H9 (cell line): Measurements from ENCODE around the gene RNU1-1. TPM values are rescaled to one million over a fixed set of nuclear protein-coding genes. Genes with fewer than 3 reads are reported as not detected.
"Not testable (repeated sequence)": the region's sequence is repeated elsewhere in the genome, so short reads cannot be mapped to it uniquely, and the experiment has no call there.

ENCODE experiments used
- DNase-seq: peaks from one replicate; pipeline ENCODE4 v3.0.0-alpha.2; 2017
- H2AFZ ChIP-seq: one replicate; pipeline ENCODE4 v1.6.1; 2013; ENCODE audit warnings: mild to moderate bottlenecking, low read length, control low read depth, moderate library complexity
- H2AK5ac ChIP-seq: 2 replicates; pipeline ENCODE4 v1.6.1; 2013; ENCODE audit warnings: low read length, control low read depth, mixed read lengths; ENCODE audit not compliant: insufficient read length
- H2BK120ac ChIP-seq: one replicate; pipeline ENCODE4 v1.6.1; 2013; ENCODE audit warnings: low read depth, mild to moderate bottlenecking, low read length, control low read depth, inconsistent platforms; ENCODE audit not compliant: poor library complexity, severe bottlenecking
- H2BK12ac ChIP-seq: 2 replicates; pipeline ENCODE4 v1.6.1; 2013; ENCODE audit warnings: low read length, control low read depth, mixed read lengths, low read depth; ENCODE audit not compliant: insufficient read length
- H2BK15ac ChIP-seq: 2 replicates; pipeline ENCODE4 v1.6.1; 2013; ENCODE audit warnings: low read depth, low read length, control low read depth
- H2BK20ac ChIP-seq: one replicate; pipeline ENCODE4 v1.6.1; 2013; ENCODE audit warnings: low read depth, mild to moderate bottlenecking, low read length, control low read depth, inconsistent platforms; ENCODE audit not compliant: poor library complexity, severe bottlenecking
- H2BK5ac ChIP-seq: 2 replicates; pipeline ENCODE4 v1.6.1; 2013; ENCODE audit warnings: low read length, control low read depth, mixed read lengths; ENCODE audit not compliant: insufficient read length
- H3K14ac ChIP-seq: 2 replicates; pipeline ENCODE4 v1.6.1; 2013; ENCODE audit warnings: low read length, control low read depth; ENCODE audit not compliant: insufficient read depth
- H3K18ac ChIP-seq: 2 replicates; pipeline ENCODE4 v1.6.1; 2013; ENCODE audit warnings: low read depth, mild to moderate bottlenecking, mixed read lengths, low read length, control low read depth; ENCODE audit not compliant: insufficient read length
- H3K23ac ChIP-seq: 2 replicates; pipeline ENCODE4 v1.6.1; 2013; ENCODE audit warnings: low read length, control low read depth, mixed read lengths, low read depth; ENCODE audit not compliant: insufficient read length
- H3K23me2 ChIP-seq: 2 replicates; pipeline ENCODE4 v1.6.1; 2013; ENCODE audit warnings: low read depth, mild to moderate bottlenecking, mixed read lengths, low read length, control low read depth; ENCODE audit not compliant: insufficient read length, poor library complexity, severe bottlenecking
- H3K27ac ChIP-seq: 2 replicates; pipeline ENCODE4 v1.5.1; 2013; ENCODE audit warnings: low read length, control low read depth, mixed read lengths, low read depth; ENCODE audit not compliant: insufficient read length
- H3K27me3 ChIP-seq: 2 replicates; pipeline ENCODE4 v1.6.1; 2013; ENCODE audit warnings: low read length, control low read depth, inconsistent platforms; ENCODE audit not compliant: insufficient read depth
- H3K4ac ChIP-seq: 2 replicates; pipeline ENCODE4 v1.6.1; 2013; ENCODE audit warnings: low read depth, mild to moderate bottlenecking, control low read depth, inconsistent platforms, low read length, moderate library complexity
- H3K4me1 ChIP-seq: 2 replicates; pipeline ENCODE4 v1.6.1; 2013; ENCODE audit warnings: low read length, control low read depth, inconsistent platforms; ENCODE audit not compliant: insufficient read depth
- H3K4me2 ChIP-seq: 2 replicates; pipeline ENCODE4 v1.6.1; 2013; ENCODE audit warnings: low read length, control low read depth, mixed read lengths; ENCODE audit not compliant: insufficient read length, insufficient read depth
- H3K56ac ChIP-seq: 2 replicates; pipeline ENCODE4 v1.6.1; 2013; ENCODE audit warnings: low read depth, mild to moderate bottlenecking, mixed read lengths, low read length, control low read depth; ENCODE audit not compliant: insufficient read length
- H3K79me1 ChIP-seq: 2 replicates; pipeline ENCODE4 v1.6.1; 2013; ENCODE audit warnings: low read depth, mild to moderate bottlenecking, moderate library complexity, low read length, control low read depth, inconsistent platforms; ENCODE audit not compliant: insufficient read depth, poor library complexity, severe bottlenecking
- H3K79me2 ChIP-seq: 2 replicates; pipeline ENCODE4 v1.6.1; 2013; ENCODE audit warnings: low read length, control low read depth, inconsistent platforms; ENCODE audit not compliant: insufficient read depth
- H3K9ac ChIP-seq: 2 replicates; pipeline ENCODE4 v1.6.1; 2013; ENCODE audit warnings: low read length, control low read depth, mixed read lengths; ENCODE audit not compliant: insufficient read length; ENCODE audit errors: extremely low read depth
- H3K9me3 ChIP-seq: one replicate; pipeline ENCODE4 v1.6.1; 2013; ENCODE audit warnings: low read depth, low read length, inconsistent platforms; ENCODE audit not compliant: control insufficient read depth
- H3T11ph ChIP-seq: one replicate; pipeline ENCODE4 v1.6.1; 2013; ENCODE audit warnings: mild to moderate bottlenecking, low read length, control low read depth, inconsistent platforms
- H4K20me1 ChIP-seq: one replicate; pipeline ENCODE4 v1.6.1; 2013; ENCODE audit not compliant: control insufficient read depth, insufficient read length, insufficient read depth
- H4K5ac ChIP-seq: 2 replicates; pipeline ENCODE4 v1.6.1; 2013; ENCODE audit warnings: low read depth, mild to moderate bottlenecking, mixed read lengths, low read length, control low read depth; ENCODE audit not compliant: insufficient read length
- H4K8ac ChIP-seq: replicated peaks from 2 replicates; pipeline ENCODE4 v1.6.1; 2013; ENCODE audit warnings: low read length, control low read depth, mixed read lengths, low read depth; ENCODE audit not compliant: insufficient read length
- H4K91ac ChIP-seq: 2 replicates; pipeline ENCODE4 v1.6.1; 2013; ENCODE audit warnings: low read depth, mild to moderate bottlenecking, moderate library complexity, mixed read lengths, low read length, control low read depth; ENCODE audit not compliant: insufficient read length
- H3K27ac Mint-ChIP-seq, 3 experiments: 2 replicates in 2 of 3; 3 replicates in 1 of 3; pipeline ENCODE4 v1.8.0; 2020 to 2021; ENCODE audit warnings: mixed read lengths in 3 of 3, mild to moderate bottlenecking in 1 of 3, moderate library complexity in 1 of 3
- H3K27me3 Mint-ChIP-seq: 2 replicates; pipeline ENCODE4 v1.8.0; 2021; ENCODE audit warnings: low read depth, mild to moderate bottlenecking, moderate library complexity, mixed read lengths
- H3K36me3 Mint-ChIP-seq, 3 experiments: 2 replicates in 2 of 3; 3 replicates in 1 of 3; pipeline ENCODE4 v1.8.0; 2020 to 2021; ENCODE audit warnings: low read depth in 3 of 3, mixed read lengths in 3 of 3; ENCODE audit not compliant: insufficient read depth in 1 of 3
- H3K4me1 Mint-ChIP-seq, 2 experiments: 2 replicates each; pipeline ENCODE4 v1.8.0; 2020; ENCODE audit warnings: mixed read lengths in 2 of 2
- H3K4me3 Mint-ChIP-seq, 2 experiments: 2 replicates in 1 of 2; 3 replicates in 1 of 2; pipeline ENCODE4 v1.8.0; 2020 to 2021; ENCODE audit warnings: mild to moderate bottlenecking in 2 of 2, mixed read lengths in 2 of 2, moderate library complexity in 1 of 2
- H3K9me3 Mint-ChIP-seq, 2 experiments: 2 replicates in 1 of 2; 3 replicates in 1 of 2; pipeline ENCODE4 v1.8.0; 2020; ENCODE audit warnings: mild to moderate bottlenecking in 2 of 2, mixed read lengths in 2 of 2, moderate library complexity in 1 of 2
- WGBS: extraction: QIAGEN DNeasy Blood & Tissue Kit; methylation state at CpG from one replicate; pipeline ENCODE4 v1.1.7; 2013; ENCODE audit warnings: missing lambda C conversion rate, low lambda C conversion rate, mixed read lengths; ENCODE audit not compliant: insufficient read length; ENCODE audit errors: extremely low coverage; 5-methylcytosine and 5-hydroxymethylcytosine counted together
- total RNA-seq: library from RNA; stranded (reverse); gene quantifications from 2 replicates; pipeline ENCODE4 v1.2.1, GENCODE V29; 2021
- TF ChIP-seq, protein P1 (sequence below): fragments of 200-600 bp; sonication (generic); conservative IDR thresholded peaks from 3 replicates; pipeline ENCODE4 v1.8.0; 2021; ENCODE audit warnings: antibody characterized with exemption, mild to moderate bottlenecking

The RNU1-1 gene
- total RNA-seq, 1 experiment from 2014 or later, result 2,051 TPM

DNA sequence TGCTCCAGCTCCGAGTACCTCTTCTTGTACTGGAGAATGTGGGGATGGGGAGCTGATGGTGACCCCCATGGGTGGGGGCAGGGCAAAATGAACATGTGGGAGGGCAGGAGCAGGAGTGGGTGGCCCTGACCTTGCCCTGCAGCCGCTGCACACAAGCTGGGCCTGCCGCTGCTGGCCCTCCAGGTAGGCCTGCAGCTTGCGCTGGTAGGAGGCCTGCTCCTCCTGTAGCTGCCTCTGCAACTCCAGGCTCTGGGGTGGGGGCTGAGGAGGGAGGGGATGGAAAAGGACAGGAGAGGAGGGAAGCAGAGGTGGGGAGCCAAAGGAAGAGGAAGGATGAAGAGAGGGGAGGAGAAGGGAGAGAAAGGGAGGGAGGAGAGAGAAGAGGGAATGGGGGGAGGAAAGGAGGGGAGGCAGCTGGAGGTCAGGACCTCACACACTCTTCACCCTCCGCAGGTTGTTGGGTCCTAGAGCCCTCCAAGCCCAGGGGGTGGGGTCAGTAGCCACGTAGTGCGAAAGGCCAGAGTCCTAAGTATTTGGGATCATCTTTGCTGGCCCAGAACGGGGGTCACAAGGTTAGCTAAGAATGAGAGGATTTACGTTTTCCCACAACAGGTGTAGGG, 22.9 kb downstream of the RNU1-1 start:
- H2AFZ ChIP-seq, result no peak overlapping the region
- no peaks in the 10 kb centered on the region for H3K27me3 ChIP-seq
- H2AK5ac ChIP-seq, result no peak overlapping the region
- H3K36me3 Mint-ChIP-seq, result peaks cover 0 to 10% (median 10%) of the 10 kb centered on the region in 3 experiments; a peak in 6 of 7 replicates
- H2BK15ac ChIP-seq, result no peak overlapping the region
- H4K91ac ChIP-seq, result no peak overlapping the region
- H4K8ac ChIP-seq, result no peak overlapping the region
- H3K23me2 ChIP-seq, result no peaks in the 10 kb centered on the region
- no peak overlapping the region for H3T11ph ChIP-seq
- H3K4me3 Mint-ChIP-seq, result peak overlapping the region in 1 of 2 experiments; percentile 50; a peak in 1 of 5 replicates
- H3K4me1 Mint-ChIP-seq, result peaks cover 12 to 25% of the 10 kb centered on the region in 2 experiments
- no peak overlapping the region for H2BK120ac ChIP-seq
- no peak overlapping the region for H3K4me2 ChIP-seq
- H3K9ac ChIP-seq, result no peak overlapping the region
- H2BK20ac ChIP-seq, result no peak overlapping the region
- H3K79me1 ChIP-seq, result peaks cover 2% of the 10 kb centered on the region
- H3K9me3 ChIP-seq, result no peaks in the 10 kb centered on the region
- H3K18ac ChIP-seq, result no peak overlapping the region
- no peaks in the 10 kb centered on the region for H3K9me3 Mint-ChIP-seq
- H3K4ac ChIP-seq, result no peak overlapping the region
- H3K23ac ChIP-seq, result no peak overlapping the region
- peaks cover 2% of the 10 kb centered on the region; the same call in 1 of the 2 replicates for H3K4me1 ChIP-seq
- no peak overlapping the region for H3K14ac ChIP-seq
- TF ChIP-seq, protein P1, sequence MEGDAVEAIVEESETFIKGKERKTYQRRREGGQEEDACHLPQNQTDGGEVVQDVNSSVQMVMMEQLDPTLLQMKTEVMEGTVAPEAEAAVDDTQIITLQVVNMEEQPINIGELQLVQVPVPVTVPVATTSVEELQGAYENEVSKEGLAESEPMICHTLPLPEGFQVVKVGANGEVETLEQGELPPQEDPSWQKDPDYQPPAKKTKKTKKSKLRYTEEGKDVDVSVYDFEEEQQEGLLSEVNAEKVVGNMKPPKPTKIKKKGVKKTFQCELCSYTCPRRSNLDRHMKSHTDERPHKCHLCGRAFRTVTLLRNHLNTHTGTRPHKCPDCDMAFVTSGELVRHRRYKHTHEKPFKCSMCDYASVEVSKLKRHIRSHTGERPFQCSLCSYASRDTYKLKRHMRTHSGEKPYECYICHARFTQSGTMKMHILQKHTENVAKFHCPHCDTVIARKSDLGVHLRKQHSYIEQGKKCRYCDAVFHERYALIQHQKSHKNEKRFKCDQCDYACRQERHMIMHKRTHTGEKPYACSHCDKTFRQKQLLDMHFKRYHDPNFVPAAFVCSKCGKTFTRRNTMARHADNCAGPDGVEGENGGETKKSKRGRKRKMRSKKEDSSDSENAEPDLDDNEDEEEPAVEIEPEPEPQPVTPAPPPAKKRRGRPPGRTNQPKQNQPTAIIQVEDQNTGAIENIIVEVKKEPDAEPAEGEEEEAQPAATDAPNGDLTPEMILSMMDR, result no peak
- no peak overlapping the region for H2BK12ac ChIP-seq
- no peak overlapping the region for H3K27ac ChIP-seq
- peak overlapping the region in 2 of 3 experiments; percentile 23 to 90; a peak in 3 of 7 replicates for H3K27ac Mint-ChIP-seq
- no peaks in the 10 kb centered on the region for H3K79me2 ChIP-seq
- WGBS, result no CpG with 5 or more reads among the region's 9 CpGs
- no peaks in the 10 kb centered on the region for H4K20me1 ChIP-seq
- no peak overlapping the region for H4K5ac ChIP-seq
- no peak overlapping the region for H2BK5ac ChIP-seq
- no peak overlapping the region for H3K56ac ChIP-seq
- H3K27me3 Mint-ChIP-seq, result no peaks in the 10 kb centered on the region
- DNase-seq, result no peak

DNA sequence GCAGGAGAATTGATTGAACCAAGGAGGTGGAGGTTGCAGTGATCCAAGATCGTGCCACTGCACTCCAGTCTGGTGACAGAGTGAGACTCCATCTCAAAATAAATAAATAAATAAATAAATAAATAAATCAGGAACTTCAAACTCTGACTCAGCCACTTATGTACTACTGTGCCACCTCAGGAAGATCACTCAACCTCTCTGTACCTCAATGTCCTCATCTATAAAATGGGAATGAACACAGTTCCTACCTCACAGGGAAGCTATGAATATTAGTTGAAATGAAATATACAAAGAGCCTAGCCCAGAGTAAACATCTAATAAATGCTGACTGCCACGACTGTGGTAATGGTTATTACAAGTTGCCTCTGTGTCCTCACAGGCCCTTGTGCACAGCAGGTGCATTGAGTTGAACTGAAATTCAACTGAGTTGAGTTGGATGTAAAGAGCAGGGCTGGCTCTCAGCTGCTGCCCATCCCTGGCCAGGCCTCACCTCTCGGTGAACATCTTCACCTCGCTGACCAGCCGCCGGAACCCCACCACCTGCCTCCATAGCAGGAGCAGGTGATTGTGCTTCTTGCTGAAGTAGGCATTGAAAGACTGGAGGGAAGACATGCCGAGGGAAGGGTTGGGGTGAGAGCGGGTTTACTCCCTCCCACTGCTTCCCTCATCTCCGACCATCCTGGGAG, 24.7 kb downstream of the RNU1-1 start:
- H2BK15ac ChIP-seq, H3K79me1 ChIP-seq, H3K27me3 Mint-ChIP-seq, DNase-seq, H2BK20ac ChIP-seq, H4K5ac ChIP-seq, H3K9ac ChIP-seq, H3K4me1 ChIP-seq, H3K9me3 ChIP-seq, H3K14ac ChIP-seq, H3K79me2 ChIP-seq, H3K56ac ChIP-seq, H2BK120ac ChIP-seq, H2BK5ac ChIP-seq, H3K27ac Mint-ChIP-seq, H4K8ac ChIP-seq, H3T11ph ChIP-seq, H3K27me3 ChIP-seq, H4K20me1 ChIP-seq, H3K9me3 Mint-ChIP-seq, H2AFZ ChIP-seq, H3K18ac ChIP-seq, H2BK12ac ChIP-seq, H2AK5ac ChIP-seq, H3K23ac ChIP-seq, H3K4ac ChIP-seq, H4K91ac ChIP-seq, H3K4me3 Mint-ChIP-seq, H3K23me2 ChIP-seq, H3K27ac ChIP-seq, H3K4me2 ChIP-seq: not testable (repeated sequence)
- peaks cover 0 to 25% (median 10%) of the 10 kb centered on the region in 3 experiments; a peak in 6 of 7 replicates for H3K36me3 Mint-ChIP-seq
- no CpG with 5 or more reads among the region's 9 CpGs for WGBS
- H3K4me1 Mint-ChIP-seq, result peaks cover 12 to 25% of the 10 kb centered on the region in 2 experiments
